ENCODE results near the gene WRAP53.

Gene WRAP53

GRCh38 chr17:7677388-7678067 lies 10.7 kb upstream of the WRAP53 start:
- no peak for DNase-seq (ENCODE audit: extremely low spot score, insufficient read length, low read depth)
- no peak for FAIRE-seq

DNA sequence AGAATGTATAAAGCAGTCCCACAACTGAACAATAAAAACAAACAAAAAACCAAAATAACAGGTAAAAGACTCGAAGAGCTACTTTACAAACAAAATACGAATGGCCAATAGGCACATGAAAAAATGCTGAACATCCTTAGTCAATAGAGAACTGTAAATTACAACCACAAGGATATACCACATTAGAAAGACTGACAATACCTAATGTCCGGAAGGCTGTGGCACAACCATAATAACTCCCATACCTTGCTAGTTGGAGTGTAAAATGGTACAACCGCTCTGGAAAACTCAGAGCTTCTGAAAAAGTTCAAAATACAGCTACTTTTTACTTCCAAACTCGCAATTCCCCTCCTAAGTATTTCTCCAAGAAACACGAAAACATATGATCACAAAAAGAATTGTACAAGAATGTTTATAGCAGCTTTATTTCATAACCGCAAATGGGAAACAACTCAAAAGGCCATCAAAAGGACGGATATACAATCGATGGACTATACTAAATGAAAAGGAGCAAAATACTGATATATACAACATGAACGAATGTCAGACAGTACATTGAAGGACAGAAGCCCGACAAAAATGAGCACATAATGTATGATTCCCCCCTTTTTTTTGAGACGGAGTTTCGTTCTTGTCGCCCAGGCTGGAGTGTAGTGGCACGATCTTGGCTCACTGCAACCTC lies 3.3 kb upstream of the WRAP53 start:
- FAIRE-seq, result no peak
- no peak for DNase-seq (ENCODE audit: extremely low spot score, insufficient read length, low read depth)

DNA sequence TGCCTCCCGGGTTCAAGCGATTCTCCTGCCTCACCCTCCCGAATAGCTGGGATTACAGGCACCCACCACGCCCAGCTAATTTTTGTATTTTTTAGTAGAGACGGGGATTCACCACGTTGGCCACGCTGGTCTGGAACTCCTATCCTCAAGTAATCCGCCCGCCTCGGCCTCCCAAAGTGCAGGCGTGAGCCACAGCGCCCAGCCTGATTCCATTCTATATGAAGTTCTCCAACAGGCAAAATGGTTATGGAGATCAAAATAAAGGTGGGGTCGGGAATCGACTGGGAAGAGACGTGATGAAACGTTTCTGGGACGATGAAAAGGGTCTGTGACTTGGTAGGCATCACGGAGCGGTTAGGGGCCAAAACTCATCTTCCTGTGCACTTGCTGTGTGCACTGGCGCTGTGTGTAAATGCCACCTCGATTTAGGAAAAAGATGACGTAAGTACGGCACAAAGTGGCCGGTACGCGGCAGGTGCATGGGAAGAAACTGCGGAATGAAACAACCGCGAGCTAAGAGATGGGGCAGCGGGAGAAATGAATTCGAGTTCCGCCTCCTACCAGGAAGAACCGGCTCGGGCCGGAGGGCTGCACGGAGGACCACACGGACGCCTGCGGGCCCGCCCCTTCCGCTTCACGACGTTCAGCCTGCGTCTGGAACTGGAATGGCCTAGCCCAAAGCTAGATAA lies 2.6 kb upstream of the WRAP53 start:
- DNase-seq (ENCODE audit: extremely low spot score, insufficient read length, low read depth), result peak; percentile 71
- FAIRE-seq, result peak; percentile 95

DNA sequence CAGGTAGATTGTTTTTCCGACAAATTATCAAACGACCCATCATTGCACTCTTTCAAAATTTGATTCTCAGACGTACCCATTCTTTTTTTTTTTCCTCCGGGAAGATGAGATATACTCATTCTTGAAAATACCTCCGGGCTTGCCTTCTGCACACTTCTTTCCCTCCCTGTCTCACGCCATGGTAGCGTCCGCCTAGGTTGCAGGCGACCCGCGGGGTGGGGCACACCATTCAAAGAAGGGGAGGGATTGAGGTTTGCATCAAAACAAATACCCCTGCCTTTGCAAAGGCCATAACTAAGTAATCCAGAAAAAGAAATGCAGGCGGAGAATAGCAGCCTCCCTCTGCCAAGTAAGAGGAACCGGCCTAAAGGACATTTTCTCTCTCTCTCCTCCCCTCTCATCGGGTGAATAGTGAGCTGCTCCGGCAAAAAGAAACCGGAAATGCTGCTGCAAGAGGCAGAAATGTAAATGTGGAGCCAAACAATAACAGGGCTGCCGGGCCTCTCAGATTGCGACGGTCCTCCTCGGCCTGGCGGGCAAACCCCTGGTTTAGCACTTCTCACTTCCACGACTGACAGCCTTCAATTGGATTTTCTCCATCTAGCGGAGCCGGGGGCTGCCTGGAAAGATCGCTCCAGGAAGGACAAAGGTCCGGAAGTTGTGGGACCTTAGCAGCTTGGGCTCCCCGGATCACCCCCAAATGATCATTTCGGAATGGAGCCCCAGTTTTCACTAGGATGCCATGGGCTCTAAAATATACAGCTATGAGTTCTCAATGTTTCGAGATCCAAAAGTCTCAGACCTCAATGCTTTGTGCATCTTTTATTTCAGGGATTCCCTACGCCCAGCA lies 1.8 kb upstream of the WRAP53 start:
- FAIRE-seq (no peak), DNase-seq (ENCODE audit: extremely low spot score, insufficient read length, low read depth) (peak; percentile 44)

DNA sequence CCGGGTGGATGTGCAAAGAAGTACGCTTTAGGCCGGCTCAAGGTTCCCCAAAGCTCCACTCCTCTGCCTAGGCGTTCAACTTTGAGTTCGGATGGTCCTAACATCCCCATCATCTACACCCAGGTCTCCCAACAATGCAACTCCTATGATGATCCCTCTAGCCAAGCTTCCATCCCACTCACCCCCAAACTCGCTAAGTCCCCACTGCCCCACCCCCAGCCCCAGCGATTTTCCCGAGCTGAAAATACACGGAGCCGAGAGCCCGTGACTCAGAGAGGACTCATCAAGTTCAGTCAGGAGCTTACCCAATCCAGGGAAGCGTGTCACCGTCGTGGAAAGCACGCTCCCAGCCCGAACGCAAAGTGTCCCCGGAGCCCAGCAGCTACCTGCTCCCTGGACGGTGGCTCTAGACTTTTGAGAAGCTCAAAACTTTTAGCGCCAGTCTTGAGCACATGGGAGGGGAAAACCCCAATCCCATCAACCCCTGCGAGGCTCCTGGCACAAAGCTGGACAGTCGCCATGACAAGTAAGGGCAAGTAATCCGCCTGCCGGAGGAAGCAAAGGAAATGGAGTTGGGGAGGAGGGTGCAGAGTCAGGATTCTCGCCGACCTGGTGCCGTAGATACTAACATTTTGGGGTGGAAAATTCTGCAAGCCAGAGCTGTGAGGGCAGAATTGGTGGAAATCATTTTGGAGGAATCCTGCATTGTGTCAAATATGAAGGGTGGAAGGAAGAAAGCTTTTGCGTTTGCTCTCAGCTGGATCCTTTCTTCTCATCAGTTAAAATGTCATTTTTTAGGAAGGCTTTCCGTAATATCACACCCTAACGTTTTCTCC lies 987 bp upstream of the WRAP53 start, which contains the start of gene TP53:
TSS of gene TP53 (minus strand) at position 419 of the 836 bp plus-strand sequence. CDS start 10,896 bp downstream, outside the sequence.
- FAIRE-seq (no peak), DNase-seq (ENCODE audit: extremely low spot score, insufficient read length, low read depth) (peak; percentile 67)

- DNase-seq (ENCODE audit: extremely low spot score, insufficient read length, low read depth) (no peak), FAIRE-seq (no peak)
Measured at GRCh38 chr17:7688808-7689316, 585 bp downstream of the WRAP53 start.

- DNase-seq (ENCODE audit: extremely low spot score, insufficient read length, low read depth) (no peak), FAIRE-seq (no peak)
Measured at GRCh38 chr17:7695586-7695985, 7.3 kb downstream of the WRAP53 start.

DNA sequence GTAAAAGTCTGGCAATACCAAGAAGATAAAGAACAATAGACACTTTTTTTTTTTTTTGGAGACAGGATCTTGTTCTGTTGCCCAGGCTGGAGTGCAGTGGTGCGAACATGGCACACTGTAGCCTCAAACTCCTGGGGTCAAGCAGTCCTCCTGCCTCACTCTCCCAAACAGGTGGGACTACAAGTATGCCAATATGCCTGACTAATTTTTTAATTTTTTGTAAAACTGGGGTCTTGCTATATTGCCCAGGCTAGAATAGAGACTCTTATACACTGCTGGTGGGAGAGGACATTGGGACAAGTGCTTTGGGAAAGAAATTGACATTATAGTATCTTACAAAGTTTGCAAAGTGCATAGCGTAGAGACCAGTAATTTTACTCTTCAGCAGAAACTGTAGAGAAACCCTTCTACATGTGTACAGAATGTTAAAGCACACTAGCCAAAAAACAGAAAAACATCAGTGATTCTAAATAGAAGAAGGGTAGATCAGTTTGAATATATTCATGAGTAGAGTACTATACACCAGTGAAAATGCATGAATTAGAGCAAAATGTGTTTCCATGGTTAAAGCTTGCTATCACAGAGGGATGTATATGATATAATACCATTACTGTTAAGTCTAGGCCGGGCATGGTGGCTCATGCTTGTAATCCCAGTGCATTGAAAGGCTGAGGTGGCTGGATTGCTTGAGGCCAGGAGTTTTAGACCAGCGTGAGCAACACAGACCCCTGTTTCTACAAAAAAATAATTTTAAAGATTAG lies 9.7 kb downstream of the WRAP53 start:
- no peak for FAIRE-seq
- DNase-seq (ENCODE audit: extremely low spot score, insufficient read length, low read depth), result no peak

- DNase-seq (ENCODE audit: extremely low spot score, insufficient read length, low read depth) (no peak), FAIRE-seq (no peak)
Measured at GRCh38 chr17:7700510-7700909, 12.2 kb downstream of the WRAP53 start.

- FAIRE-seq, result no peak
- DNase-seq (ENCODE audit: extremely low spot score, insufficient read length, low read depth), result no peak
Measured at GRCh38 chr17:7701681-7702080, 13.4 kb downstream of the WRAP53 start.

DNA sequence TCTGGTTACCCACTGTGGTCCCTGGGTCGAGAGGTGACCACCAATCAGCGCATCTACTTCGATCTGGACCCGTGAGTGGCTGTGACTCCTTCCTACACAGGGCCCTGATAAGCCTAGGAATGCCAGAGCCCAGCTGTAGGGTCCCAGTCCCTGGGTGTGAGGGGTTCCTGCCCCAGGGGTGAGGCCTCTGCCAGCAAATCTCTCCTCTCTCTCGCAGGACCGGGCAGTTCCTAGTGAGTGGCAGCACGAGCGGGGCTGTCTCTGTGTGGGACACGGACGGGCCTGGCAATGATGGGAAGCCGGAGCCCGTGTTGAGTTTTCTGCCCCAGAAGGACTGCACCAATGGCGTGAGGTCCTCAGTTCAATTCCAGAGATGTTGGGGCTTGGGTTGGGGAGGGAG lies 14.5 kb downstream of the WRAP53 start:
- DNase-seq (ENCODE audit: extremely low spot score, insufficient read length, low read depth) (no peak), FAIRE-seq (no peak)

DNA sequence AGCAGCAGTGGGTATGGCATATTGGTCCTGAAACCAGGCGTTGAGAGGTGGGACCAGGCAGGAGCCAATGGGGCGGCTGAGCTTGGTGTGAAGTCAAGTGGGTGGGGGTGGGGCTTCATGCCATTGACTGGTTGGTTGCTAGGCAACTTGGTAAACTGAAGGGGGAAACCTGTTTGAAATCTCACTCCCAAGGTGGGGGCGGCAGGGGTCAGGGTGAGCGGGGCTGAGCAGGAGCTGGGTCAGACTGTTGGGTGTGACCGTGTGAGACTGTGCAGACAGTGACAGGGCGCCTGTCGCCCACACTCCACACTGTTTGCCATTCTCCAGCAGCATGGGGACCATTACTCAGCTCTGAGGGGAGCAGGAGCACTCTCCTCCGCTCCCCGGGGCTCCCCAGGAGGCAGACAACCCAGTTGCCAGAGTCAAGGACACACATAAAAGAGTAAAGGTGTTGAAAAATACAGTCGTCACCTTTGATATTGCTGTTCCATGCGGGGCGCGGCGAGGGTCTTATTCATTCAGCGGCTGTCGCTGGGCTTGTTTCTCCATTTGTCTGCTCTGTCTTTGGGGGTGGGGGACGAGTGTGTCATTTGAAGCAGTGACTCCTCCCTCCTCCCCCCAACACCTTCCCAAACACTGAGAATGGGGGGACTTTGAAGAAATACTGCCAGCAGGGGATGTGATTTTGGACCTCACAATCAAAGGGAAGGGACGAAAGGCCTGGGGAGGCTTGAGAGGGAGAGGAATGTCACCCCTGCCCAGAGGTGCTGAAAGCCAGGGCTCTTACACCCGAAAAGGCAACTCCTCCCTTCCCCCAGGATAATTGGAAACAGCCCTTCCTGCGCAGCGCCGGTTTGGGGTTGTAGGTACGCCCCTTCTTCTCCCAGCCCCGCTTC lies 15.6 kb downstream of the WRAP53 start:
- DNase-seq (ENCODE audit: extremely low spot score, insufficient read length, low read depth), result no peak
- FAIRE-seq, result no peak

DNA sequence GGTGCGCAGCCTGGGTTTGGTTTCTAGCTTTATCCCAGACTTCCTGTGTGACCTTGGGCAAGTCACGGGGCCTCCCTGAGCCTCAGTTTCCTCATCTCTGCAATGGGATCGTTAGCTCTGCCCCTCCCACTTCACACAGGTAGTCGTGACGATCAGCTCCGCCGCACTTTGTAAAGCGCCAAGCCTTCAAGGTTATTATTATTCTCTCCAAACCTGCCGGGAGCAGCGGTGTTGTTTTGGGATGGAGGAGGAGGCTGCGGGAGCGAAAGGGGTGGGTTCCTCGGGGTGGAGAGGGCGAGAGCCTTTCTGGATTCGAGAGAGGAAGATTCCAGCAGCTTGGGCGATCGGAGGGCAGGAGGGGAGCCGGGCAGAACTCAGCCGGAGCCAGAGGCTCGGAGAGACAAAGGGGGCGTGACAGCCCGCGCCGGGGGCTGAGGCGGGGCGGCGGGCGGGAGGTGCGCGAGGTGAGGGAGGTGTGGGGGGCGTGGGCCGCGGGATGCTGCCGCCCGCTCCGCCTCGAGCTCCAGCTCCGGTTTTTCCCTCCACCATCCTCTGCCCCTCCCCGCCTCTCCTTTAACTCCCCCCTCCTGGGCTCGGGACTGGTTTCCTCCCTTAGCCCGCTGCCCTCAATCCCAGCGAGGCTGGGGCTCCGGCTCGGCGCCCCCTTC lies 16.5 kb downstream of the WRAP53 start, which contains the start of gene EFNB3:
TSS of gene EFNB3 (plus strand) at position 602 of the 668 bp plus-strand sequence. CDS start 397 bp downstream, outside the sequence.
- no peak for FAIRE-seq
- no peak for DNase-seq (ENCODE audit: extremely low spot score, insufficient read length, low read depth)

DNA sequence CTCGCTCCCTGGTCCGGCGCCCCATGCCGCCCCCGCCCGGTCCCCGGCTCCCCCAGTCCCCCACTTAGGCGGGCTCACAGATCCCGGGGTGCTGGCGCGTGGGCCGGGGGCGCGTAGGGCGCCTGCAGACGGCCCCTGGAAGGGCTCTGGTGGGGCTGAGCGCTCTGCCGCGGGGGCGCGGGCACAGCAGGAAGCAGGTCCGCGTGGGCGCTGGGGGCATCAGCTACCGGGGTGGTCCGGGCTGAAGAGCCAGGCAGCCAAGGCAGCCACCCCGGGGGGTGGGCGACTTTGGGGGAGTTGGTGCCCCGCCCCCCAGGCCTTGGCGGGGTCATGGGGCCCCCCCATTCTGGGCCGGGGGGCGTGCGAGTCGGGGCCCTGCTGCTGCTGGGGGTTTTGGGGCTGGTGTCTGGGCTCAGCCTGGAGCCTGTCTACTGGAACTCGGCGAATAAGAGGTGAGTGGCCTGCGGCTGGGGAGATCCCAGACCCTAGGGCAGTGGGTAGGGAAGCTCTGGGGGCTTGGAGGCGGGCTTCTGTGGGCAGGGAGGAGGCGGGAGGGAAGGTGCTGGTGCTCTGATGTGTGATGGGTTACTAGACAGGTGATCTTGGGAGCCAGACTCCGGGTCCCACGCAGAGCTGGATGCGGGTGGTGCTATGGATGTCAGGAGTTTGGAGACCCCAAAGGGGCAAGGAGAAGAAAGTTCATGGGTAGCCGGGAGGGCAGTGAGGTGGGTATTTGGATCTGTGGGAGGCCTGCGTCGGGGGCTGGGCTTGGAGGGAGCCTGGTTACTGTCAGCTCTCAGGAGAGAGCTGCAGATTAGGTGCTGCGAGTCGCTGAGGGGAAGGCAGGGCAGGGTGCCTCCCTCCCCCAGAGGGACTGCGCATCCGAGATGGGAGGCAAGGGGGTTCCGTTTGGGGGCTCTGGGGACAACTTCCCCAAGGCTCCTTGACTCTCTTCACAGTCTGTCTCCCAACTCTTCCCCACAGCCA lies 17.3 kb downstream of the WRAP53 start:
- FAIRE-seq (no peak), DNase-seq (ENCODE audit: extremely low spot score, insufficient read length, low read depth) (no peak)

DNA sequence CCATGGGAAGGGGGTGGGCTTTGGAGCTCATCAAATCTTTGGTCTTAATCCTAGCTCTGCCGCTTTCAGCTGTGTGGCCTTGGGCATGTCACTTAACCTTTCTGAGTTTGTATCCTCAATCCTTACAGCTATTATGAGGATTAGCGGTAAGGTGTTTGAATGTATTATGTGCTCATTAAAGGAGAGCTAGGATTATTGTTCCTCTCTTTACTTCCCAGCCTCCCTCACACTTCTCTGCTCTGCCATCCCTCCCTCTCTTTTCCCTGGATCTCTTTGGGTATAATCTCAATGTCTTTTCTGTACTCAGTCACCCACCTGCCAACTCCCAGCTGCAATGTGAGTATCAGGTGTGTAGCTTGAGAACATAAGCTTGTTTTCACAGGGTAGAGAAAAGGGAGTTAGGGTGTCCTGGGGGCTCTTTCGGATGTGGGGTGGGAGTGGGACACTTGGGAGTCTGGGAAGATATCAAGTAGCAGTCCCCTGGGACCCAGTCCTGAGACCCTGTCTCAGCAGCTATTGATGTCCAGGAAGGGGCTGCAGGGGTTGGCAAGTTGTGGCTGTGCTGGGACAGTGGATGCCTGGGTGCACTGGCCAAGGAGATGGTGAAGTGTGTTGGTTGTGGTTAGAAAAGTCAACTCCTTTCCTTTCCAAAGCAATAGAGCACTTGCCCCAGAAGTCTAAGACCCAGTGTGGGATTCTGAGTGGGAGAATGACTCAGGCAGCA lies 18.5 kb downstream of the WRAP53 start:
- no peak for FAIRE-seq
- DNase-seq (ENCODE audit: extremely low spot score, insufficient read length, low read depth), result no peak

All from GM18507 (cell line).